ENCODE results near the gene NOS1AP. TPM values are rescaled to one million over a fixed set of nuclear protein-coding genes. Genes with fewer than 3 reads are reported as not detected.

NOS1AP gene
- total RNA-seq, 2 experiments from 2014 or later = 0.18 TPM

GRCh38 chr1:162113419-162113818, 43.9 kb downstream of the NOS1AP start:
- intact Hi-C loops (cut with micrococcal nuclease) = no loop called here
- Mint-ChIP-seq H3K36me3 (ENCODE audit: low read depth) (no peaks in the 10 kb centered on the region), H3K9me3 (peaks cover 6% of the 10 kb centered on the region), H3K4me3 (no peak overlapping the region), H3K4me1 (ENCODE audit: low read depth) (no peaks in the 10 kb centered on the region), H3K27ac (no peak overlapping the region), H3K27me3 (peaks cover 18% of the 10 kb centered on the region)
- POLR2A ChIA-PET = no interaction called here
- CTCF ChIA-PET = no interaction called here
- no peak for ATAC-seq
- DNase-seq = no peak
- TF ChIP-seq CTCF (IDR thresholded peaks at IDR 0.05) = no peak

GRCh38 chr1:162117039-162117774, 47.7 kb downstream of the NOS1AP start:
- Mint-ChIP-seq H3K4me1 (ENCODE audit: low read depth) (no peaks in the 10 kb centered on the region), H3K36me3 (ENCODE audit: low read depth) (no peaks in the 10 kb centered on the region), H3K27ac (no peak overlapping the region), H3K9me3 (no peaks in the 10 kb centered on the region), H3K27me3 (peaks cover 13% of the 10 kb centered on the region), H3K4me3 (no peak overlapping the region)
- intact Hi-C loops (cut with micrococcal nuclease) = no loop called here
- POLR2A ChIA-PET = no interaction called here
- ATAC-seq (no peak), DNase-seq (no peak)
- CTCF ChIA-PET = no interaction called here
- no peak for TF ChIP-seq CTCF (IDR thresholded peaks at IDR 0.05)

- peaks cover 9% of the 10 kb centered on the region for H3K27me3 Mint-ChIP-seq
- intact Hi-C loops (cut with micrococcal nuclease) = no loop called here
- no peak for DNase-seq
- H3K9me3 Mint-ChIP-seq = no peaks in the 10 kb centered on the region
- no peak overlapping the region for H3K27ac Mint-ChIP-seq
- ATAC-seq = no peak
- H3K36me3 Mint-ChIP-seq (ENCODE audit: low read depth) = no peaks in the 10 kb centered on the region
- CTCF ChIA-PET = no interaction called here
- H3K4me1 Mint-ChIP-seq (ENCODE audit: low read depth) = no peaks in the 10 kb centered on the region
- no peak overlapping the region for H3K4me3 Mint-ChIP-seq
- TF ChIP-seq CTCF (IDR thresholded peaks at IDR 0.05) = no peak
- POLR2A ChIA-PET = no interaction called here
Observed at GRCh38 chr1:162118063-162118462, 48.6 kb downstream of the NOS1AP start.

GRCh38 chr1:162128693-162129356, 59.3 kb downstream of the NOS1AP start:
- peaks cover 21% of the 10 kb centered on the region for H3K27me3 Mint-ChIP-seq
- ChIA-PET CTCF (no interaction called here), POLR2A (no interaction called here)
- H3K9me3 Mint-ChIP-seq = no peaks in the 10 kb centered on the region
- H3K36me3 Mint-ChIP-seq (ENCODE audit: low read depth) = no peaks in the 10 kb centered on the region
- DNase-seq (no peak), ATAC-seq (no peak)
- no peak overlapping the region for H3K4me3 Mint-ChIP-seq
- no peak for TF ChIP-seq CTCF (IDR thresholded peaks at IDR 0.05)
- intact Hi-C loops (cut with micrococcal nuclease) = no loop called here
- H3K4me1 Mint-ChIP-seq (ENCODE audit: low read depth) = no peaks in the 10 kb centered on the region
- no peak overlapping the region for H3K27ac Mint-ChIP-seq

- Mint-ChIP-seq H3K27me3 (peaks cover 25% of the 10 kb centered on the region), H3K36me3 (ENCODE audit: low read depth) (no peaks in the 10 kb centered on the region), H3K4me3 (no peak overlapping the region), H3K9me3 (no peaks in the 10 kb centered on the region), H3K4me1 (ENCODE audit: low read depth) (no peaks in the 10 kb centered on the region), H3K27ac (no peak overlapping the region)
- intact Hi-C loops (cut with micrococcal nuclease) = no loop called here
- no peak for DNase-seq
- CTCF ChIA-PET = no interaction called here
- POLR2A ChIA-PET = interaction anchor here (0.7 kb wide), 1 partner anchor 144 kb away, joined by 3 read pairs; no protein-coding TSS in a partner anchor
- no peak for ATAC-seq
- no peak for TF ChIP-seq CTCF (IDR thresholded peaks at IDR 0.05)
Observed at GRCh38 chr1:162130308-162130707, 60.8 kb downstream of the NOS1AP start.

Measured in activated CD8-positive, alpha-beta T cell treated with anti-CD3 and anti-CD28 coated beads for 36 hours (primary cell).